Colonic mucosa (tissue), 4 donors: ENCODE measurements around the gene DPH1. TPM values are rescaled to one million over a fixed set of nuclear protein-coding genes. Genes with fewer than 3 reads are reported as not detected.

Experiments used
- DNase-seq: peaks from one replicate; pipeline ENCODE4 v3.0.0-alpha.2; 2020
- H3K27ac ChIP-seq: fragments of 200-600 bp; one replicate; pipeline ENCODE4 v1.8.0; 2021
- H3K27me3 ChIP-seq: fragments of 200-600 bp; one replicate; pipeline ENCODE4 v1.8.0; 2021
- H3K36me3 ChIP-seq: fragments of 200-600 bp; one replicate; pipeline ENCODE4 v1.8.0; 2021
- H3K4me1 ChIP-seq: fragments of 200-600 bp; one replicate; pipeline ENCODE4 v1.8.0; 2021; ENCODE audit warnings: mild to moderate bottlenecking
- H3K4me3 ChIP-seq: fragments of 200-600 bp; one replicate; pipeline ENCODE4 v1.8.0; 2021
- H3K9ac ChIP-seq, 2 donors: one replicate each; pipeline ENCODE4 v1.7.0; 2013; ENCODE audit warnings: control low read depth in 2 of 2, low read depth in 2 of 2, low read length in 2 of 2
- H3K9me3 ChIP-seq: fragments of 200-600 bp; one replicate; pipeline ENCODE4 v1.8.0; 2021
- CTCF ChIP-seq: fragments of 200-600 bp; IDR thresholded peaks from one replicate; pipeline ENCODE4 v1.8.0; 2022; ENCODE audit warnings: antibody characterized with exemption, mild to moderate bottlenecking
- intact Hi-C: fragments of 100-400 bp; cut with DNase I; formaldehyde crosslinking; loops from one replicate; pipeline ENCODE4 v1.14.1; 2022
- total RNA-seq, 2 donors: library from RNA; stranded (reverse); fragmentation: NEBNext Ultra II Directional in 1 of 2; extraction: Animal tissue kit (Norgen Biotek cat#: 25700) in 1 of 2; gene quantifications; one replicate each; pipeline ENCODE4 v1.2.1, GENCODE V29; 2021
- donor health status: healthy.
- donor health status: DM: no; HTN: no; CAD: no.
- donor health status: DM: no; HTN: no; CAD: no.

Gene DPH1
- total RNA-seq, 2 donors from 2014 or later: 22.7 to 34.4 TPM

- Histone ChIP-seq H3K4me1 (peaks cover 7% of the 10 kb centered on the region), H3K4me3 (no peak overlapping the region), H3K9me3 (no peaks in the 10 kb centered on the region), H3K9ac (no peak overlapping the region), H3K27me3 (peaks cover 31% of the 10 kb centered on the region), H3K36me3 (no peaks in the 10 kb centered on the region), H3K27ac (no peak overlapping the region)
- intact Hi-C loops: no loop called here
- TF ChIP-seq CTCF: no peak
- DNase-seq: no peak
Observed at GRCh38 chr17:2020721-2021120, 9.2 kb upstream of the DPH1 start.

- Histone ChIP-seq H3K9ac (no peak overlapping the region), H3K27me3 (peaks cover 45% of the 10 kb centered on the region), H3K4me1 (peaks cover 7% of the 10 kb centered on the region), H3K9me3 (no peaks in the 10 kb centered on the region), H3K27ac (no peak overlapping the region), H3K4me3 (no peak overlapping the region), H3K36me3 (no peaks in the 10 kb centered on the region)
- intact Hi-C loops: no loop called here
- no peak for DNase-seq
- TF ChIP-seq CTCF: no peak
Observed at GRCh38 chr17:2022647-2023240, 7.2 kb upstream of the DPH1 start.

- Histone ChIP-seq H3K4me3 (no peak overlapping the region), H3K9me3 (no peaks in the 10 kb centered on the region), H3K27me3 (peaks cover 50% of the 10 kb centered on the region), H3K9ac (no peak overlapping the region), H3K27ac (no peak overlapping the region), H3K4me1 (peaks cover 7% of the 10 kb centered on the region), H3K36me3 (no peaks in the 10 kb centered on the region)
- no peak for TF ChIP-seq CTCF
- intact Hi-C loops: no loop called here
- DNase-seq: no peak
Observed at GRCh38 chr17:2023256-2023655, 6.7 kb upstream of the DPH1 start.

GRCh38 chr17:2023692-2024571 lies 6.0 kb upstream of the DPH1 start:
- Histone ChIP-seq H3K9me3 (no peaks in the 10 kb centered on the region), H3K27me3 (peaks cover 52% of the 10 kb centered on the region), H3K9ac (no peak overlapping the region), H3K27ac (no peak overlapping the region), H3K36me3 (no peaks in the 10 kb centered on the region), H3K4me1 (peaks cover 7% of the 10 kb centered on the region), H3K4me3 (peak overlapping the region; percentile 50)
- no peak for DNase-seq
- TF ChIP-seq CTCF: no peak
- intact Hi-C loops: no loop called here

- intact Hi-C loops: loop anchor here (5.0 kb wide), 1 partner anchor 117 kb away; no protein-coding TSS in a partner anchor
- Histone ChIP-seq H3K27me3 (peaks cover 52% of the 10 kb centered on the region), H3K27ac (no peak overlapping the region), H3K9ac (no peak overlapping the region), H3K4me3 (peak overlapping the region; percentile 50), H3K9me3 (no peaks in the 10 kb centered on the region), H3K4me1 (peaks cover 7% of the 10 kb centered on the region), H3K36me3 (no peaks in the 10 kb centered on the region)
- no peak for TF ChIP-seq CTCF
- no peak for DNase-seq
Observed at GRCh38 chr17:2024572-2025219, 5.3 kb upstream of the DPH1 start.
